MCF 10A (cell line): ENCODE measurements around the gene HCFC1. TPM values are rescaled to one million over a fixed set of nuclear protein-coding genes. Genes with fewer than 3 reads are reported as not detected.

ENCODE experiments used
- BruUV-seq: library from RNA; stranded (reverse); fragments of 400-500 nt; replicated peaks from 2 replicates; lab custom pipeline; 2021; lab: Mats Ljungman, UMichigan
- CTCF ChIA-PET: fragments of 300-600 bp; sonication (Branson Sonifier 250); formaldehyde crosslinking; extraction: SDS; loops from one replicate; lab custom pipeline; 2021; ENCODE audit warnings: antibody characterized with exemption, inconsistent platforms; lab: Yijun Ruan, JAX
- POLR2A ChIA-PET: fragments of 300-600, 350-650 bp; sonication (Branson Sonifier 250); formaldehyde crosslinking; extraction: SDS; loops from one replicate; lab custom pipeline; 2020; ENCODE audit warnings: antibody characterized with exemption, inconsistent platforms; lab: Yijun Ruan, JAX
- DNase-seq: peaks from one replicate; pipeline ENCODE4 v3.0.0-alpha.2; 2018; ENCODE audit not compliant: unreplicated experiment
- H3K27ac Mint-ChIP-seq: one replicate; pipeline ENCODE4 v1.8.0; 2022; ENCODE audit warnings: mild to moderate bottlenecking, low read depth, mixed read lengths; ENCODE audit not compliant: unreplicated experiment
- H3K27me3 Mint-ChIP-seq: one replicate; pipeline ENCODE4 v1.8.0; 2022; ENCODE audit warnings: mixed read lengths; ENCODE audit not compliant: insufficient read depth, unreplicated experiment
- H3K36me3 Mint-ChIP-seq: one replicate; pipeline ENCODE4 v1.8.0; 2022; ENCODE audit warnings: mild to moderate bottlenecking, moderate library complexity, mixed read lengths; ENCODE audit not compliant: insufficient read depth, unreplicated experiment
- H3K4me1 Mint-ChIP-seq: one replicate; pipeline ENCODE4 v1.8.0; 2022; ENCODE audit warnings: mixed read lengths; ENCODE audit not compliant: insufficient read depth, unreplicated experiment
- H3K4me3 Mint-ChIP-seq: one replicate; pipeline ENCODE4 v1.8.0; 2022; ENCODE audit warnings: mild to moderate bottlenecking, moderate library complexity, mixed read lengths; ENCODE audit not compliant: unreplicated experiment
- H3K9me3 Mint-ChIP-seq: one replicate; pipeline ENCODE4 v1.8.0; 2022; ENCODE audit warnings: mixed read lengths; ENCODE audit not compliant: unreplicated experiment
- intact Hi-C: fragments of 100-400 bp; cut with micrococcal nuclease; formaldehyde crosslinking; loops from 2 replicates; pipeline ENCODE4 v1.14.1; 2022
- total RNA-seq: library from RNA; stranded (reverse); gene quantifications from 2 replicates; pipeline ENCODE4 v1.2.3, GENCODE V29; 2022
- TF ChIP-seq, protein P1 (sequence below): fragments of 200-600 bp; IDR thresholded peaks from one replicate; pipeline ENCODE4 v1.8.0; 2022; ENCODE audit warnings: antibody characterized with exemption, mild to moderate bottlenecking; ENCODE audit not compliant: unreplicated experiment

Gene HCFC1
- total RNA-seq, 1 experiment from 2014 or later, result 44.5 TPM

- Mint-ChIP-seq H3K4me3 (peak overlapping the region; percentile 79), H3K27me3 (no peaks in the 10 kb centered on the region), H3K9me3 (no peaks in the 10 kb centered on the region), H3K4me1 (no peaks in the 10 kb centered on the region), H3K36me3 (peaks cover 10% of the 10 kb centered on the region), H3K27ac (peak overlapping the region; percentile 74)
- intact Hi-C loops, result no loop called here
- DNase-seq, result no peak
- POLR2A ChIA-PET, result interaction anchor here (0.6 to 2.7 kb wide), 10 partner anchors 11 to 330 kb away, joined by 3 to 25 read pairs (median 6); partner anchors contain the start of genes HCFC1, IDH3G, PLXNB3 and SSR4
- CTCF ChIA-PET, result interaction anchor here (0.6 to 1.3 kb wide), 4 partner anchors 18 to 444 kb away, joined by 3 to 5 read pairs (median 3); no protein-coding TSS in a partner anchor
- TF ChIP-seq, protein P1, sequence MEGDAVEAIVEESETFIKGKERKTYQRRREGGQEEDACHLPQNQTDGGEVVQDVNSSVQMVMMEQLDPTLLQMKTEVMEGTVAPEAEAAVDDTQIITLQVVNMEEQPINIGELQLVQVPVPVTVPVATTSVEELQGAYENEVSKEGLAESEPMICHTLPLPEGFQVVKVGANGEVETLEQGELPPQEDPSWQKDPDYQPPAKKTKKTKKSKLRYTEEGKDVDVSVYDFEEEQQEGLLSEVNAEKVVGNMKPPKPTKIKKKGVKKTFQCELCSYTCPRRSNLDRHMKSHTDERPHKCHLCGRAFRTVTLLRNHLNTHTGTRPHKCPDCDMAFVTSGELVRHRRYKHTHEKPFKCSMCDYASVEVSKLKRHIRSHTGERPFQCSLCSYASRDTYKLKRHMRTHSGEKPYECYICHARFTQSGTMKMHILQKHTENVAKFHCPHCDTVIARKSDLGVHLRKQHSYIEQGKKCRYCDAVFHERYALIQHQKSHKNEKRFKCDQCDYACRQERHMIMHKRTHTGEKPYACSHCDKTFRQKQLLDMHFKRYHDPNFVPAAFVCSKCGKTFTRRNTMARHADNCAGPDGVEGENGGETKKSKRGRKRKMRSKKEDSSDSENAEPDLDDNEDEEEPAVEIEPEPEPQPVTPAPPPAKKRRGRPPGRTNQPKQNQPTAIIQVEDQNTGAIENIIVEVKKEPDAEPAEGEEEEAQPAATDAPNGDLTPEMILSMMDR, result no peak
- no TSS peak for BruUV-seq
Observed at GRCh38 chrX:153928846-153929245, 42.8 kb downstream of the HCFC1 start.

DNA sequence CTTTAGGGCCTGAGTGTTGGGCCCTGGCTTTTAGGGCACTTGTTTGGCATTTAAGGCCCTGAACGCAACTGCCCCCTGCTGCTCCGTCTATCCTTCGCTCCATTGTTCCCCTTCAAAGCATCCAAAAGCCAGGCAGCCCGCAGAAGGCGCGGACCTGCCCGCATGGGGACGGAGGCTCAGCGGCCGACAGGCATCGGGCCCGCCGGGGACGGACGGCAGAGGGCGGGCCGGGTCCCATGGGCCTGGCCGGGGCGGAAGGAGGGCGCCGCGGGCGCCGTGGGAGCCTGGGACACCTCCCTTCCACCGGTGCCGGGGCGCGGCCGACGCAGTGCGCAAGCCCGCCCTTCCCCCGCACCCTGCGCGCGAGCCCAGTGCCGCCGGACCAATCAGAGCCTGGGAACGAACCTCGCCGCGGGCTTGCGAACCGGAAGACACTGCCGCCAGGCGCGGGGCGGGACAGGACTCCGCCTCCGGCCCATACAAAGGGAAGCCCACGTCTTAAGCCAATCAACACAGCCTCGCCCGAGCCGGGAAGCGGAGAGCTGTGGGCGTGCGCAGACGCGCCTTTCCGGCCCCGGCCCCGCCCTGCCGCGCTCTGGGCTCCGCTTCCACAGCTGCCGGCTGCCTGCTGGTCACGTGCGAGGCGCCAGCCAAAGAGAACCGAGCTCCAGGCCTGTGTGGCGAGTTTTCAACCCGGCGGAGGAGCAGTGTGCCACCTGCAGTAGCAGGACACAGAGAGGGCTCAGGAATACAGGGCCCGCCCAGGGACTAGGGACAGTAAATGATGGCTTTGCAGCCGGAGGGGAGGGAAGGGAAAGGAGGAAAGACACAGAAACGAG, 43.5 kb downstream of the HCFC1 start:
- intact Hi-C loops, result no loop called here
- ChIA-PET CTCF (interaction anchor here (0.6 to 1.3 kb wide), 4 partner anchors 19 to 445 kb away, joined by 3 to 5 read pairs (median 3); partner anchors contain the start of gene PLXNB3), POLR2A (interaction anchor here (0.6 to 2.7 kb wide), 11 partner anchors 10 to 330 kb away, joined by 3 to 25 read pairs (median 7); partner anchors contain the start of genes HCFC1, IDH3G, PLXNB3 and SSR4)
- BruUV-seq, result no TSS peak
- H3K9me3 Mint-ChIP-seq, result no peaks in the 10 kb centered on the region
- peak; percentile 95 for DNase-seq
- H3K4me3 Mint-ChIP-seq, result peak overlapping the region; percentile 79
- peaks cover 10% of the 10 kb centered on the region for H3K36me3 Mint-ChIP-seq
- no peaks in the 10 kb centered on the region for H3K27me3 Mint-ChIP-seq
- TF ChIP-seq, protein P1, result peak; percentile 10
- H3K27ac Mint-ChIP-seq, result peak overlapping the region; percentile 74
- H3K4me1 Mint-ChIP-seq, result peaks cover 1% of the 10 kb centered on the region

DNA sequence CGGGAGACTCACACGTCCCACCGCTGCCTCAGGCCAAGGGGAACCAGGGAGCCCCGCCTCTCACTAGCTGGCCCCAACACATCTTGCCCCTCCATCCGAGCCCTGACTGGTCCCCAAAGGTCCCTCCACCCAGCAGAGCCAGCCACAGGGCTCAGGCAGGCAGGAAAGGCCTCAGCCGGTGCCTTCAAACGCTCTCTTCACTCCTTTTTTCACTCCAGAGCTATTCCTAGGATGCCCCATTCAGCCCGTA, 44.0 kb downstream of the HCFC1 start:
- no peaks in the 10 kb centered on the region for H3K9me3 Mint-ChIP-seq
- CTCF ChIA-PET, result interaction anchor here (0.6 to 1.0 kb wide), 2 partner anchors 164 to 320 kb away, joined by 3 read pairs; partner anchors contain the start of gene PLXNB3
- BruUV-seq, result TSS peak; percentile 43

More for the DNA sequence above, 44.0 kb downstream of the HCFC1 start:
- DNase-seq, result no peak
- TF ChIP-seq, protein P1, result no peak
- no peaks in the 10 kb centered on the region for H3K27me3 Mint-ChIP-seq
- peaks cover 7% of the 10 kb centered on the region for H3K4me1 Mint-ChIP-seq
- peaks cover 6% of the 10 kb centered on the region for H3K36me3 Mint-ChIP-seq
- H3K4me3 Mint-ChIP-seq, result peak overlapping the region; percentile 79
- intact Hi-C loops, result no loop called here
- POLR2A ChIA-PET, result interaction anchor here (0.6 to 2.7 kb wide), 3 partner anchors 10 to 133 kb away, joined by 3 to 25 read pairs (median 8); partner anchors contain the start of genes IDH3G and SSR4
- peak overlapping the region; percentile 74 for H3K27ac Mint-ChIP-seq
